HEK293 (cell line): ENCODE results near the gene ANXA10.
A peak's percentile ranks its signal among the peaks of the same experiment; 100 is the strongest.

Experiments used
- CTCF ChIA-PET: fragments of 350-600 bp; formaldehyde crosslinking; extraction: SDS; loops from one replicate; lab custom pipeline; 2021; ENCODE audit warnings: antibody characterized with exemption; lab: Yijun Ruan, JAX
- POLR2A ChIA-PET: fragments of 300-600 bp; formaldehyde crosslinking; extraction: SDS; loops from one replicate; lab custom pipeline; 2020; ENCODE audit warnings: antibody characterized with exemption, inconsistent platforms; lab: Yijun Ruan, JAX
- H3K27ac ChIP-seq: fragments of 200-500 bp; sonication (Bioruptor generic); 2 replicates; pipeline ENCODE4 v1.5.1; 2014; ENCODE audit warnings: low read depth, low read length, control low read depth, inconsistent platforms; ENCODE audit errors: extremely low read depth
- H3K36me3 ChIP-seq, 2 experiments: fragments of 200-500 bp in 1 of 2; sonication (Bioruptor generic) in 1 of 2; 1 replicate in 1 of 2; 2 replicates in 1 of 2; pipeline ENCODE4 v1.5.1; 2014 to 2017; ENCODE audit warnings: inconsistent platforms in 2 of 2, low read length in 2 of 2; ENCODE audit not compliant: control insufficient read depth in 2 of 2, insufficient read depth in 1 of 2
- H3K4me1 ChIP-seq: fragments of 200-500 bp; sonication (Bioruptor generic); 2 replicates; pipeline ENCODE4 v1.5.1; 2014; ENCODE audit warnings: mild to moderate bottlenecking, low read length, inconsistent platforms; ENCODE audit not compliant: control insufficient read depth, insufficient read depth
- H3K4me3 ChIP-seq: 2 replicates; pipeline ENCODE4 v1.5.1; 2011; ENCODE audit warnings: low read depth, mild to moderate bottlenecking, control low read depth, low read length, moderate library complexity
- H3K9me3 ChIP-seq: fragments of 200-500 bp; sonication (Bioruptor generic); 2 replicates; pipeline ENCODE4 v1.5.1; 2014; ENCODE audit warnings: low read depth, low read length, inconsistent platforms; ENCODE audit not compliant: control insufficient read depth, insufficient read depth
- BCL11B ChIP-seq: fragments of 450-650 bp; formaldehyde crosslinking; IDR thresholded peaks from 2 replicates; pipeline ENCODE4 v1.5.1; 2016; ENCODE audit warnings: low read depth, missing biosample characterization, missing genetic modification characterization
- GFI1B ChIP-seq: fragments of 450-650 bp; formaldehyde crosslinking; IDR thresholded peaks from 2 replicates; pipeline ENCODE4 v1.5.1; 2016; ENCODE audit warnings: missing biosample characterization, missing genetic modification characterization
- GLI4 ChIP-seq: fragments of 450-650 bp; formaldehyde crosslinking; IDR thresholded peaks from 2 replicates; pipeline ENCODE4 v1.5.1; 2016; ENCODE audit warnings: missing biosample characterization, missing genetic modification characterization
- PRDM2 ChIP-seq: fragments of 450-650 bp; formaldehyde crosslinking; IDR thresholded peaks from 2 replicates; pipeline ENCODE4 v1.5.1; 2016; ENCODE audit warnings: missing biosample characterization, missing genetic modification characterization, borderline replicate concordance
- REST ChIP-seq: fragments of 450-650 bp; formaldehyde crosslinking; IDR thresholded peaks from 2 replicates; pipeline ENCODE4 v1.5.1; 2016; ENCODE audit warnings: missing biosample characterization, missing genetic modification characterization
- SCRT2 ChIP-seq: fragments of 450-650 bp; formaldehyde crosslinking; IDR thresholded peaks from 2 replicates; pipeline ENCODE4 v1.5.1; 2016; ENCODE audit warnings: missing biosample characterization, missing genetic modification characterization
- SETDB1 ChIP-seq: IDR thresholded peaks from one replicate; pipeline ENCODE4 v1.6.1; 2017; ENCODE audit warnings: mild to moderate bottlenecking, low read length, moderate library complexity, mixed read lengths; ENCODE audit not compliant: insufficient read length
- TRIM28 ChIP-seq: IDR thresholded peaks from 2 replicates; pipeline ENCODE4 v1.6.1; 2011; ENCODE audit warnings: low read length, control low read depth, borderline replicate concordance
- ZBTB11 ChIP-seq: fragments of 450-650 bp; formaldehyde crosslinking; conservative IDR thresholded peaks from 2 replicates; pipeline ENCODE4 v1.5.1; 2016; ENCODE audit warnings: low read depth, missing biosample characterization, missing genetic modification characterization
- ZBTB48 ChIP-seq: fragments of 450-650 bp; formaldehyde crosslinking; IDR thresholded peaks from 2 replicates; pipeline ENCODE4 v1.5.1; 2016; ENCODE audit warnings: missing biosample characterization, missing genetic modification characterization
- ZNF169 ChIP-seq: fragments of 450-650 bp; formaldehyde crosslinking; IDR thresholded peaks from 2 replicates; pipeline ENCODE4 v1.5.1; 2016; ENCODE audit warnings: missing biosample characterization, missing genetic modification characterization
- ZNF19 ChIP-seq: fragments of 450-650 bp; formaldehyde crosslinking; IDR thresholded peaks from 2 replicates; pipeline ENCODE4; 2016; ENCODE audit warnings: missing biosample characterization, missing genetic modification characterization, low read depth
- ZNF23 ChIP-seq: fragments of 450-650 bp; formaldehyde crosslinking; IDR thresholded peaks from 2 replicates; pipeline ENCODE4 v1.5.1; 2016; ENCODE audit warnings: missing biosample characterization, missing genetic modification characterization, borderline replicate concordance
- ZNF488 ChIP-seq: fragments of 450-650 bp; formaldehyde crosslinking; IDR thresholded peaks from 2 replicates; pipeline ENCODE4 v1.5.1; 2016; ENCODE audit warnings: missing biosample characterization, missing genetic modification characterization
- ZNF529 ChIP-seq: fragments of 450-650 bp; formaldehyde crosslinking; IDR thresholded peaks from 2 replicates; pipeline ENCODE4 v1.5.1; 2017; ENCODE audit warnings: missing genetic modification characterization, missing biosample characterization; ENCODE audit not compliant: insufficient replicate concordance
- ZNF585B ChIP-seq: fragments of 450-650 bp; formaldehyde crosslinking; IDR thresholded peaks from 2 replicates; pipeline ENCODE4 v1.5.1; 2016; ENCODE audit warnings: missing biosample characterization, missing genetic modification characterization
- ZNF624 ChIP-seq: fragments of 450-650 bp; formaldehyde crosslinking; IDR thresholded peaks from 2 replicates; pipeline ENCODE4 v1.5.1; 2017; ENCODE audit warnings: missing biosample characterization, missing genetic modification characterization
- ZSCAN23 ChIP-seq: fragments of 450-650 bp; formaldehyde crosslinking; IDR thresholded peaks from 2 replicates; pipeline ENCODE4 v1.5.1; 2016; ENCODE audit warnings: missing biosample characterization, missing genetic modification characterization

The ANXA10 gene

GRCh38 chr4:168203233-168203911 is 111.0 kb downstream of the ANXA10 start:
- no peaks in the 10 kb centered on the region for H3K36me3 ChIP-seq
- no peaks in the 10 kb centered on the region for H3K9me3 ChIP-seq
- POLR2A ChIA-PET = no interaction called here
- TF ChIP-seq PRDM2 (tag by site-specific recombination) (no peak), ZNF585B (peak; percentile 88), ZBTB48 (no peak), SCRT2 (tag by site-specific recombination) (no peak), SETDB1 (peak; percentile 83), ZBTB11 (no peak), TRIM28 (peak; percentile 90; the same call in 1 of the 2 replicates), ZNF169 (tag by site-specific recombination) (no peak)
- TF ChIP-seq, all 188 proteins: peak for 3
- H3K4me3 ChIP-seq = no peak overlapping the region
- CTCF ChIA-PET = no interaction called here
- H3K4me1 ChIP-seq = no peaks in the 10 kb centered on the region
- H3K27ac ChIP-seq = no peak overlapping the region

GRCh38 chr4:168208957-168209614 is 116.7 kb downstream of the ANXA10 start:
- Histone ChIP-seq H3K9me3 (no peaks in the 10 kb centered on the region), H3K4me1 (no peaks in the 10 kb centered on the region), H3K36me3 (no peaks in the 10 kb centered on the region), H3K27ac (no peak overlapping the region), H3K4me3 (no peak overlapping the region)
- POLR2A ChIA-PET = no interaction called here
- CTCF ChIA-PET = no interaction called here
- no peak for TF ChIP-seq ZNF488
- no peak for TF ChIP-seq REST (tag by site-specific recombination)
- TF ChIP-seq ZNF624 (tag by site-specific recombination) = no peak
- TF ChIP-seq GLI4 = no peak
- no peak for TF ChIP-seq ZNF529 (tag by site-specific recombination)
- TF ChIP-seq ZNF19 (tag by site-specific recombination) = no peak
- no peak for TF ChIP-seq ZSCAN23 (tag by site-specific recombination)
- TF ChIP-seq GFI1B (tag by site-specific recombination) = no peak
- no peak for TF ChIP-seq BCL11B (tag by site-specific recombination)
- no peak for TF ChIP-seq ZNF23
